SK-N-SH (cell line): ENCODE data around the gene MEF2B. TPM values are rescaled to one million over a fixed set of nuclear protein-coding genes. Genes with fewer than 3 reads are reported as not detected.
"Not testable (repeated sequence)": the region's sequence is repeated elsewhere in the genome, so short reads cannot be mapped to it uniquely, and the experiment has no call there.

Experiments used
- CTCF ChIA-PET: fragments of 300-600, 350-600 bp; formaldehyde crosslinking; extraction: SDS; loops from one replicate; lab custom pipeline; 2021; lab: Yijun Ruan, JAX
- POLR2A ChIA-PET: fragments of 350-600 bp; sonication (Branson Sonifier 250); formaldehyde crosslinking; extraction: SDS; loops from one replicate; lab custom pipeline; 2020; ENCODE audit warnings: antibody characterized with exemption, inconsistent platforms; lab: Yijun Ruan, JAX
- DNase-seq: peaks from one replicate; pipeline ENCODE4 v3.0.0; 2012
- H2AFZ ChIP-seq: fragments of 200-600 bp; sonication (generic); 2 replicates; pipeline ENCODE4 v1.8.1; 2016; ENCODE audit warnings: antibody characterized with exemption, mild to moderate bottlenecking, low read depth
- H3F3A ChIP-seq: fragments of 200-600 bp; sonication (generic); replicated peaks from 2 replicates; pipeline ENCODE3; 2016; ENCODE audit warnings: antibody characterized with exemption, mild to moderate bottlenecking; ENCODE audit not compliant: insufficient read depth
- H3K27ac ChIP-seq, 2 experiments: fragments of 200-500 bp in 1 of 2; fragments of 200-600 bp in 1 of 2; sonication (Bioruptor generic) in 1 of 2; sonication (generic), shearing (Covaris generic) in 1 of 2; 2 replicates each; pipeline versions ENCODE4 v1.5.1 to v1.6.1; 2014 to 2016; ENCODE audit warnings: low read depth in 2 of 2, inconsistent platforms in 1 of 2, low read length in 1 of 2, mild to moderate bottlenecking in 1 of 2, mixed read lengths in 1 of 2
- H3K27me3 ChIP-seq: fragments of 200-600 bp; sonication (generic), shearing (Covaris generic); 2 replicates; pipeline ENCODE4 v1.6.1; 2016; ENCODE audit warnings: mixed run types; ENCODE audit not compliant: insufficient read depth
- H3K36me3 ChIP-seq, 2 experiments: fragments of 200-500 bp in 1 of 2; fragments of 200-600 bp in 1 of 2; sonication (Bioruptor generic) in 1 of 2; sonication (generic) in 1 of 2; replicated peaks in 1 of 2; 2 replicates each; pipeline versions ENCODE3 to v1.5.1; 2014 to 2016; ENCODE audit warnings: low read length in 1 of 2, mild to moderate bottlenecking in 1 of 2; ENCODE audit not compliant: insufficient read depth in 2 of 2, control insufficient read depth in 1 of 2
- H3K4me1 ChIP-seq, 2 experiments: fragments of 200-500 bp in 1 of 2; fragments of 200-600 bp in 1 of 2; sonication (Bioruptor generic) in 1 of 2; sonication (generic), shearing (Covaris generic) in 1 of 2; 2 replicates each; pipeline versions ENCODE4 v1.5.1 to v1.6.1; 2014 to 2016; ENCODE audit warnings: low read depth in 1 of 2, low read length in 1 of 2, mixed run types in 1 of 2; ENCODE audit not compliant: insufficient read depth in 2 of 2, control insufficient read depth in 1 of 2
- H3K4me2 ChIP-seq: fragments of 200-600 bp; sonication (generic), shearing (Covaris generic); 2 replicates; pipeline ENCODE4 v1.6.1; 2017; ENCODE audit warnings: mixed run types
- H3K4me3 ChIP-seq, 2 experiments: fragments of 200-500 bp in 1 of 2; fragments of 200-600 bp in 1 of 2; sonication (Bioruptor generic) in 1 of 2; sonication (generic), shearing (Covaris generic) in 1 of 2; 2 replicates each; pipeline versions ENCODE4 v1.5.1 to v1.8.1; 2014 to 2016; ENCODE audit warnings: low read depth in 2 of 2, inconsistent platforms in 1 of 2, low read length in 1 of 2, mild to moderate bottlenecking in 1 of 2, mixed read lengths in 1 of 2, moderate library complexity in 1 of 2
- H3K79me2 ChIP-seq: fragments of 200-600 bp; sonication (generic); 2 replicates; pipeline ENCODE4 v1.8.1; 2017; ENCODE audit warnings: mild to moderate bottlenecking; ENCODE audit not compliant: insufficient read depth
- H3K9ac ChIP-seq: fragments of 200-600 bp; sonication (generic); 2 replicates; pipeline ENCODE4 v1.6.1; 2017; ENCODE audit warnings: mixed run types
- H3K9me2 ChIP-seq: fragments of 200-600 bp; sonication (generic); 2 replicates; pipeline ENCODE4 v1.6.1; 2017; ENCODE audit warnings: mixed run types
- H3K9me3 ChIP-seq: fragments of 200-600 bp; sonication (generic); 2 replicates; pipeline ENCODE4 v1.6.1; 2017; ENCODE audit warnings: mixed run types, mild to moderate bottlenecking, moderate library complexity
- H4K20me1 ChIP-seq: fragments of 200-600 bp; sonication (generic); 2 replicates; pipeline ENCODE4 v1.6.1; 2017; ENCODE audit warnings: mild to moderate bottlenecking, mixed run types; ENCODE audit not compliant: insufficient read depth
- CHD2 ChIP-seq: fragments of 150-350 bp; IDR thresholded peaks from 2 replicates; pipeline ENCODE4 v1.6.1; 2018; ENCODE audit warnings: low read length; ENCODE audit not compliant: partially characterized antibody
- FOXJ3 ChIP-seq: sonication (generic); formaldehyde crosslinking; IDR thresholded peaks from 2 replicates; pipeline ENCODE4 v1.5.1; 2020; ENCODE audit warnings: mild to moderate bottlenecking, missing genetic modification reagents
- GABPA ChIP-seq: IDR thresholded peaks from 2 replicates; pipeline ENCODE4 v1.4.0; 2012; ENCODE audit warnings: low read depth, mild to moderate bottlenecking
- MXI1 ChIP-seq: IDR thresholded peaks from 2 replicates; pipeline ENCODE4 v1.6.1; 2012; ENCODE audit warnings: mild to moderate bottlenecking, low read depth, low read length, improper control_type of control experiment
- POLR2AphosphoS5 ChIP-seq: IDR thresholded peaks from 2 replicates; pipeline ENCODE4 v1.6.1; 2012; ENCODE audit warnings: low read depth, low read length
- RCOR1 ChIP-seq: fragments of 150-350 bp; IDR thresholded peaks from 2 replicates; pipeline ENCODE4 v1.6.1; 2017; ENCODE audit warnings: antibody characterized with exemption, low read length
- RXRA ChIP-seq: IDR thresholded peaks from 2 replicates; pipeline ENCODE4 v1.4.0; 2012; ENCODE audit warnings: low read depth, mild to moderate bottlenecking, borderline replicate concordance
- YY1 ChIP-seq: IDR thresholded peaks from 2 replicates; pipeline ENCODE4 v1.4.0; 2012; ENCODE audit warnings: low read depth, mild to moderate bottlenecking
- WGBS: methylation state at CpG from one replicate; pipeline ENCODE4 v1.1.6; 2017; ENCODE audit warnings: low lambda C conversion rate; 5-methylcytosine and 5-hydroxymethylcytosine counted together
- polyA plus RNA-seq, 3 experiments: library from polyadenylated mRNA; depleted of rRNA; stranded (reverse); fragments of >200 nt; gene quantifications; 2 replicates each; pipeline ENCODE4 v1.2.3, GENCODE V29; 2012
- TF ChIP-seq, protein P1 (sequence below): IDR thresholded peaks from 2 replicates; pipeline ENCODE4 v1.4.0; 2012; ENCODE audit warnings: low read depth, borderline replicate concordance
- TF ChIP-seq, protein P2 (sequence below): IDR thresholded peaks from 2 replicates; pipeline ENCODE4 v1.6.1; 2012; ENCODE audit warnings: mild to moderate bottlenecking, low read depth, low read length, moderate library complexity

The MEF2B gene
- polyA plus RNA-seq, 1 of the 3 experiments (the other 2 are of a cell fraction): 1.0 TPM

DNA sequence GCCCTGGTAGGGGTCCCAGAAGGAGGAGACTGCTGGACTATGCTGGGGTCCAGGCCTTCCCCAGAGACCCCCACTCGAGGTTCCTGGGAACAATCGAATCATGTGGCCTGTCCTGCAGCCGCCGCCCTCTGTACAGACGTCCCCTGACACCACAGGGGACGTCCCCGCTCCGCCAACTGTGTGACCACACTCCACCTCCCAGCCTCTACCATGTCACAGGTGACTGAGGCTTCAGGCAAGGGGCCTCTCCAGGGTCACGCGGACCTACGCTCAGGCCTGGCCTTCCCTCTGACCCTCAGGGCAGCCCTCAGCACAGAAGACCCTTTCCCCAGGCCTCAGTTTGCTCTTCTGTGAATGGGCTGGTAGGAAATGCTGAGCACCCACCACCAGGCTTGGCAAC is 18.6 kb downstream of the MEF2B start:
- H3K27me3 ChIP-seq: no peaks in the 10 kb centered on the region
- H4K20me1 ChIP-seq: no peaks in the 10 kb centered on the region
- WGBS: 80% methylated on average over 11 of the region's 11 CpGs
- H3K4me2 ChIP-seq: no peak overlapping the region
- no peaks in the 10 kb centered on the region for H3K9me3 ChIP-seq
- no peaks in the 10 kb centered on the region for H3K9me2 ChIP-seq
- no peak for DNase-seq
- no peak overlapping the region for H2AFZ ChIP-seq
- TF ChIP-seq CHD2: no peak
- no peak for TF ChIP-seq RXRA
- no peak for TF ChIP-seq YY1
- TF ChIP-seq GABPA: no peak
- no peak for TF ChIP-seq POLR2AphosphoS5
- TF ChIP-seq RCOR1: no peak
- no peak for TF ChIP-seq MXI1
- TF ChIP-seq, all 33 proteins: peak for 0
- H3K27ac ChIP-seq: no peak overlapping the region
- no peak overlapping the region for H3K9ac ChIP-seq
- H3F3A ChIP-seq: no peaks in the 10 kb centered on the region
- POLR2A ChIA-PET: no interaction called here
- H3K36me3 ChIP-seq: peaks cover 0 to 9% of the 10 kb centered on the region in 2 experiments
- H3K79me2 ChIP-seq: no peaks in the 10 kb centered on the region
- CTCF ChIA-PET: no interaction called here
- no peaks in the 10 kb centered on the region for H3K4me1 ChIP-seq
- H3K4me3 ChIP-seq: no peak overlapping the region

GRCh38 chr19:19149435-19149834 is 20.6 kb downstream of the MEF2B start:
- Histone ChIP-seq H4K20me1 (no peaks in the 10 kb centered on the region), H3K4me1 (no peaks in the 10 kb centered on the region; a peak in 1 of 4 replicates), H3K27me3 (no peaks in the 10 kb centered on the region), H2AFZ (no peak overlapping the region), H3K9ac (no peak overlapping the region), H3K9me2 (no peaks in the 10 kb centered on the region), H3K9me3 (no peaks in the 10 kb centered on the region), H3F3A (no peaks in the 10 kb centered on the region), H3K4me3 (no peak overlapping the region), H3K27ac (no peak overlapping the region), H3K36me3 (no peaks in the 10 kb centered on the region)
- DNase-seq: no peak
- ChIA-PET CTCF (interaction anchor here (2.5 to 5.3 kb wide), 3 partner anchors 7 to 193 kb away, joined by 11 to 99 read pairs (median 79); partner anchors contain the start of gene MEF2B), POLR2A (no interaction called here)
- WGBS: 63% methylated on average over 2 of the region's 2 CpGs
- TF ChIP-seq, protein P1, sequence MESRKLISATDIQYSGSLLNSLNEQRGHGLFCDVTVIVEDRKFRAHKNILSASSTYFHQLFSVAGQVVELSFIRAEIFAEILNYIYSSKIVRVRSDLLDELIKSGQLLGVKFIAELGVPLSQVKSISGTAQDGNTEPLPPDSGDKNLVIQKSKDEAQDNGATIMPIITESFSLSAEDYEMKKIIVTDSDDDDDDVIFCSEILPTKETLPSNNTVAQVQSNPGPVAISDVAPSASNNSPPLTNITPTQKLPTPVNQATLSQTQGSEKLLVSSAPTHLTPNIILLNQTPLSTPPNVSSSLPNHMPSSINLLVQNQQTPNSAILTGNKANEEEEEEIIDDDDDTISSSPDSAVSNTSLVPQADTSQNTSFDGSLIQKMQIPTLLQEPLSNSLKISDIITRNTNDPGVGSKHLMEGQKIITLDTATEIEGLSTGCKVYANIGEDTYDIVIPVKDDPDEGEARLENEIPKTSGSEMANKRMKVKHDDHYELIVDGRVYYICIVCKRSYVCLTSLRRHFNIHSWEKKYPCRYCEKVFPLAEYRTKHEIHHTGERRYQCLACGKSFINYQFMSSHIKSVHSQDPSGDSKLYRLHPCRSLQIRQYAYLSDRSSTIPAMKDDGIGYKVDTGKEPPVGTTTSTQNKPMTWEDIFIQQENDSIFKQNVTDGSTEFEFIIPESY: no peak
- TF ChIP-seq POLR2AphosphoS5 (no peak), FOXJ3 (CRISPR knock-in tag) (no peak), YY1 (no peak)
- TF ChIP-seq, protein P2, sequence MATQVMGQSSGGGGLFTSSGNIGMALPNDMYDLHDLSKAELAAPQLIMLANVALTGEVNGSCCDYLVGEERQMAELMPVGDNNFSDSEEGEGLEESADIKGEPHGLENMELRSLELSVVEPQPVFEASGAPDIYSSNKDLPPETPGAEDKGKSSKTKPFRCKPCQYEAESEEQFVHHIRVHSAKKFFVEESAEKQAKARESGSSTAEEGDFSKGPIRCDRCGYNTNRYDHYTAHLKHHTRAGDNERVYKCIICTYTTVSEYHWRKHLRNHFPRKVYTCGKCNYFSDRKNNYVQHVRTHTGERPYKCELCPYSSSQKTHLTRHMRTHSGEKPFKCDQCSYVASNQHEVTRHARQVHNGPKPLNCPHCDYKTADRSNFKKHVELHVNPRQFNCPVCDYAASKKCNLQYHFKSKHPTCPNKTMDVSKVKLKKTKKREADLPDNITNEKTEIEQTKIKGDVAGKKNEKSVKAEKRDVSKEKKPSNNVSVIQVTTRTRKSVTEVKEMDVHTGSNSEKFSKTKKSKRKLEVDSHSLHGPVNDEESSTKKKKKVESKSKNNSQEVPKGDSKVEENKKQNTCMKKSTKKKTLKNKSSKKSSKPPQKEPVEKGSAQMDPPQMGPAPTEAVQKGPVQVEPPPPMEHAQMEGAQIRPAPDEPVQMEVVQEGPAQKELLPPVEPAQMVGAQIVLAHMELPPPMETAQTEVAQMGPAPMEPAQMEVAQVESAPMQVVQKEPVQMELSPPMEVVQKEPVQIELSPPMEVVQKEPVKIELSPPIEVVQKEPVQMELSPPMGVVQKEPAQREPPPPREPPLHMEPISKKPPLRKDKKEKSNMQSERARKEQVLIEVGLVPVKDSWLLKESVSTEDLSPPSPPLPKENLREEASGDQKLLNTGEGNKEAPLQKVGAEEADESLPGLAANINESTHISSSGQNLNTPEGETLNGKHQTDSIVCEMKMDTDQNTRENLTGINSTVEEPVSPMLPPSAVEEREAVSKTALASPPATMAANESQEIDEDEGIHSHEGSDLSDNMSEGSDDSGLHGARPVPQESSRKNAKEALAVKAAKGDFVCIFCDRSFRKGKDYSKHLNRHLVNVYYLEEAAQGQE: no peak
- TF ChIP-seq, all 33 proteins: peak for 0
- no peak overlapping the region for H3K4me2 ChIP-seq
- H3K79me2 ChIP-seq: no peaks in the 10 kb centered on the region

DNA sequence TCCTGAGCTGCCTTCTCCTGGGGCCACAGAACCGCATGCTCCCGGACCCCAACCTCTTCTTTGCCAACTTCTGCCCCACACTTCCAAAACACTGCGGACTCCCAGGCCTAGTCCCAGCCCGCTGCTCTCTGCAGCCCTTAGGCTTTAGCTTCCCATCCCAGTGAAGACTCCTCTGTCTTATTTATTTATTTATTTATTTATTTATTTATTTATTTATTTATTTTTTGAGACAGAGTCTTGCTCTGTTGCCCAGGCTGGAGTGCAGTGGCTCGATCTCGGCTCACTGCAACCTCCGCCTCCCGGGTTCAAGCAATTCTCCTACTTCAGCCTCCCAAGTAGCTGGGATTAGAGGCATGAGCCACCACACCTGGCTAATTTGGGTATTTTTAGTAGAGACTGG is 21.6 kb downstream of the MEF2B start:
- H2AFZ ChIP-seq, H3F3A ChIP-seq, H3K4me3 ChIP-seq, H3K27me3 ChIP-seq, H3K79me2 ChIP-seq, H3K4me2 ChIP-seq, H3K9me2 ChIP-seq, DNase-seq, H3K4me1 ChIP-seq, POLR2A ChIA-PET, H3K9me3 ChIP-seq, H3K9ac ChIP-seq, H4K20me1 ChIP-seq, H3K27ac ChIP-seq, H3K36me3 ChIP-seq: not testable (repeated sequence)
- over 99% methylated on average over 8 of the region's 8 CpGs for WGBS
- CTCF ChIA-PET: interaction anchor here (0.9 to 5.3 kb wide), 4 partner anchors 8 to 194 kb away, joined by 3 to 99 read pairs (median 45); partner anchors contain the start of gene MEF2B
